K562 (cell line): ENCODE data around the gene CSF1. TPM values are rescaled to one million over a fixed set of nuclear protein-coding genes. Genes with fewer than 3 reads are reported as not detected.

Experiments
- ATAC-seq: fragments of 200-7000 bp; cut with Tn5 transposase; 3 replicates; pipeline ENCODE4 v1.9.1; 2020; ENCODE audit warnings: moderate library complexity
- BruUV-seq: library from RNA; stranded (reverse); fragments of 400-500 nt; replicated peaks from 2 replicates; lab custom pipeline; 2021; lab: Mats Ljungman, UMichigan
- CTCF ChIA-PET: fragments of 300-600 bp; formaldehyde crosslinking; extraction: SDS; loops from one replicate; lab custom pipeline; 2021; ENCODE audit warnings: low intra/inter-chr PET ratio; lab: Yijun Ruan, JAX
- POLR2A ChIA-PET: fragments of 300-600, 350-650 bp; sonication (Branson Sonifier 250); formaldehyde crosslinking; extraction: SDS; loops from one replicate; lab custom pipeline; 2021; ENCODE audit warnings: antibody characterized with exemption, inconsistent platforms; lab: Yijun Ruan, JAX
- DNase-seq, 4 experiments: peaks; one replicate each; pipeline versions ENCODE4 v3.0.0 to v3.0.0-alpha.2; 2011 to 2018; ENCODE audit warnings: low spot score in 3 of 4, mixed read lengths in 3 of 4; ENCODE audit errors: extremely low read depth in 1 of 4
- FAIRE-seq: peaks from 2 replicates; lab custom pipeline; 2011; peaks lifted over from hg19 to GRCh38; lab: Jason Lieb, UNC
- H2AFZ ChIP-seq: 2 replicates; pipeline ENCODE4 v1.6.0; 2011; ENCODE audit warnings: low read depth, low read length, control low read depth, inconsistent platforms
- H3K27ac ChIP-seq: fragments of 200-600 bp; 3 replicates; pipeline ENCODE4 v1.8.0; 2011; ENCODE audit warnings: low read depth, mild to moderate bottlenecking, control low read depth, inconsistent platforms, low read length, moderate library complexity, mixed read lengths; ENCODE audit errors: extremely low read depth
- H3K27me3 ChIP-seq, 2 experiments: fragments of 300-600 bp in 1 of 2; 2 replicates in 1 of 2; 3 replicates in 1 of 2; pipeline versions ENCODE4 v1.6.0 to v1.8.0; 2011; ENCODE audit warnings: inconsistent platforms in 2 of 2, low read length in 2 of 2, mild to moderate bottlenecking in 1 of 2, mixed read lengths in 1 of 2, moderate library complexity in 1 of 2; ENCODE audit not compliant: control insufficient read depth in 2 of 2, insufficient read depth in 2 of 2
- H3K36me3 ChIP-seq: fragments of 300-600 bp; 3 replicates; pipeline ENCODE4 v1.8.0; 2011; ENCODE audit warnings: mild to moderate bottlenecking, low read length, inconsistent platforms; ENCODE audit not compliant: control insufficient read depth, insufficient read depth
- H3K4me1 ChIP-seq, 2 experiments: fragments of 200-600 bp in 1 of 2; replicated peaks in 1 of 2; 2 replicates in 1 of 2; 3 replicates in 1 of 2; pipeline versions ENCODE4 v1.5.1 to v1.8.0; 2011; ENCODE audit warnings: inconsistent platforms in 2 of 2, low read length in 2 of 2, mild to moderate bottlenecking in 1 of 2, mixed read lengths in 1 of 2, moderate library complexity in 1 of 2; ENCODE audit not compliant: control insufficient read depth in 2 of 2, insufficient read depth in 2 of 2
- H3K4me2 ChIP-seq: 2 replicates; pipeline ENCODE4 v1.6.1; 2011; ENCODE audit warnings: low read length, control low read depth, inconsistent platforms, mixed read lengths; ENCODE audit not compliant: insufficient read depth
- H3K4me3 ChIP-seq: fragments of 200-600 bp; sonication (generic), shearing (Covaris generic); 2 replicates; pipeline ENCODE4 v1.5.1; 2016; ENCODE audit warnings: control low read depth, inconsistent platforms
- H3K79me2 ChIP-seq: fragments of 200-600 bp; 3 replicates; pipeline ENCODE4 v1.8.0; 2011; ENCODE audit warnings: low read length, inconsistent platforms; ENCODE audit not compliant: control insufficient read depth, insufficient read depth
- H3K9ac ChIP-seq, 2 experiments: 2 replicates each; pipeline versions ENCODE4 v1.6.0 to v1.6.1; 2011; ENCODE audit warnings: low read depth in 2 of 2, low read length in 2 of 2, control low read depth in 1 of 2, inconsistent platforms in 1 of 2, mild to moderate bottlenecking in 1 of 2, mixed read lengths in 1 of 2; ENCODE audit not compliant: insufficient read depth in 1 of 2
- H3K9me1 ChIP-seq: one replicate; pipeline ENCODE4 v1.6.0; 2011; ENCODE audit warnings: inconsistent platforms, mild to moderate bottlenecking, low read length, moderate library complexity; ENCODE audit not compliant: control insufficient read depth, insufficient read depth
- H3K9me3 ChIP-seq: replicated peaks from 2 replicates; pipeline ENCODE4 v1.5.1; 2011; ENCODE audit warnings: low read depth, low read length, inconsistent platforms; ENCODE audit not compliant: control insufficient read depth, insufficient read depth
- H4K20me1 ChIP-seq: replicated peaks from 2 replicates; pipeline ENCODE4 v1.6.1; 2011; ENCODE audit warnings: low read length, inconsistent platforms, mixed read lengths; ENCODE audit not compliant: control insufficient read depth, insufficient read depth
- BDP1 ChIP-seq: IDR thresholded peaks from 3 replicates; pipeline ENCODE4 v1.6.1; 2011; ENCODE audit not compliant: insufficient read length, insufficient read depth
- CEBPB ChIP-seq: fragments of 450-650 bp; IDR thresholded peaks from 2 replicates; pipeline ENCODE4 v1.6.1; 2016; ENCODE audit warnings: missing genetic modification characterization, missing compliant biosample characterization
- HSF4 ChIP-seq: fragments of 250-450 bp; sonication (Bioruptor Pico); IDR thresholded peaks from 2 replicates; pipeline ENCODE4 v2.1.2; 2022; ENCODE audit warnings: mild to moderate bottlenecking, moderate library complexity, borderline replicate concordance
- KDM1A ChIP-seq, 2 experiments: fragments of 450-650 bp; IDR thresholded peaks; 2 replicates each; pipeline ENCODE4 v1.6.1; 2016; ENCODE audit warnings: mild to moderate bottlenecking in 2 of 2
- KLF10 ChIP-seq: fragments of 250-450 bp; sonication (Bioruptor Pico); IDR thresholded peaks from 2 replicates; pipeline ENCODE4 v1.6.1; 2021; ENCODE audit warnings: matching md5 sums
- LEF1 ChIP-seq: fragments of 450-650 bp; IDR thresholded peaks from 2 replicates; pipeline ENCODE4 v1.6.1; 2016; ENCODE audit warnings: mild to moderate bottlenecking
- MAFK ChIP-seq: IDR thresholded peaks from 2 replicates; pipeline ENCODE4 v1.6.1; 2011; ENCODE audit warnings: low read length, improper control_type of control experiment
- NR2C1 ChIP-seq, 2 experiments: fragments of 450-650 bp; IDR thresholded peaks; 2 replicates each; pipeline ENCODE4 v1.6.1; 2017; ENCODE audit warnings: mild to moderate bottlenecking in 2 of 2, antibody characterized with exemption in 1 of 2, inconsistent platforms in 1 of 2, missing compliant biosample characterization in 1 of 2, missing genetic modification characterization in 1 of 2
- PTTG1 ChIP-seq: fragments of 450-650 bp; IDR thresholded peaks from 2 replicates; pipeline ENCODE4 v1.6.1; 2016; ENCODE audit warnings: low read depth, mild to moderate bottlenecking, missing genetic modification characterization, missing compliant biosample characterization
- RBM14 ChIP-seq: fragments of 200-400 bp; formaldehyde crosslinking; IDR thresholded peaks from 2 replicates; pipeline ENCODE4 v1.6.1; 2018; ENCODE audit warnings: low read depth, mild to moderate bottlenecking, low read length, moderate library complexity, borderline replicate concordance; ENCODE audit not compliant: insufficient read depth
- TSC22D4 ChIP-seq: fragments of 450-650 bp; IDR thresholded peaks from 2 replicates; pipeline ENCODE4 v1.6.1; 2016; ENCODE audit warnings: missing genetic modification characterization, missing biosample characterization, control low read depth
- XRCC4 ChIP-seq: IDR thresholded peaks from one replicate; pipeline ENCODE4 v1.6.1; 2011; ENCODE audit not compliant: insufficient read depth, insufficient read length; ENCODE audit errors: extremely low read depth
- ZFP1 ChIP-seq: fragments of 450-650 bp; formaldehyde crosslinking; IDR thresholded peaks from 2 replicates; pipeline ENCODE4 v1.4.0; 2020; ENCODE audit warnings: mild to moderate bottlenecking, mixed read lengths
- ZNF184 ChIP-seq: sonication (generic); formaldehyde crosslinking; IDR thresholded peaks from 2 replicates; pipeline ENCODE4 v1.5.0; 2020; ENCODE audit warnings: missing genetic modification reagents
- ZNF347 ChIP-seq: fragments of 450-650 bp; formaldehyde crosslinking; IDR thresholded peaks from 2 replicates; pipeline ENCODE4 v1.4.0; 2020; ENCODE audit warnings: low read depth, mild to moderate bottlenecking, moderate library complexity
- ZZZ3 ChIP-seq: fragments of 450-650 bp; IDR thresholded peaks from 2 replicates; pipeline ENCODE4 v1.6.1; 2016; ENCODE audit warnings: antibody characterized with exemption, mild to moderate bottlenecking, moderate library complexity
- WGBS: fragments of 100-300 bp; shearing (Covaris generic); methylation state at CpG from one replicate; pipeline ENCODE4 v1.1.6; 2016; ENCODE audit warnings: low coverage, mixed read lengths; ENCODE audit not compliant: insufficient coverage; ENCODE audit errors: missing lambda C conversion rate; 5-methylcytosine and 5-hydroxymethylcytosine counted together
- in situ Hi-C: fragments of 300-500 bp; cut with MboI; formaldehyde crosslinking; loops from 4 replicates; pipeline ENCODE4 v1.15.0; 2018; ENCODE audit warnings: inconsistent platforms, mixed read lengths
- intact Hi-C: fragments of 100-400 bp; cut with micrococcal nuclease; formaldehyde crosslinking; loops from 2 replicates; pipeline ENCODE4 v1.14.2; 2022
- polyA plus RNA-seq, 8 experiments: library from polyadenylated mRNA; depleted of rRNA in 4 of 8; stranded (reverse) in 5 of 8; unstranded in 3 of 8; fragments of >200 nt; fragmentation: Nextera tagmentation in 2 of 8; fragmentation: Illumina TruSeq in 1 of 8; extraction: Ambion mirVana in 2 of 8; extraction: Trizol in 1 of 8; gene quantifications; 2 replicates each; pipeline versions ENCODE4 v1.2.1 to v1.2.3, GENCODE V29; 2011 to 2014; ENCODE audit warnings: inconsistent platforms in 1 of 8, missing spikeins in 1 of 8
- total RNA-seq, 7 experiments: library from RNA; depleted of rRNA in 6 of 7; stranded (reverse); fragments of >200 nt in 6 of 7; fragmentation: Illumina TruSeq in 2 of 7; extraction: Trizol in 2 of 7; gene quantifications; 2 replicates each; pipeline versions ENCODE4 v1.2.1 to v1.2.3, GENCODE V29; 2011 to 2021; ENCODE audit warnings: low replicate concordance in 1 of 7
- TF ChIP-seq, protein P1 (sequence below): fragments of 200-800 bp; sonication (Bioruptor generic); IDR thresholded peaks from 2 replicates; pipeline ENCODE4 v1.6.1; 2017; ENCODE audit warnings: missing genetic modification characterization, missing compliant biosample characterization
- TF ChIP-seq, protein P2 (sequence below): fragments of 250-450 bp; sonication (Bioruptor Pico); IDR thresholded peaks from 2 replicates; pipeline ENCODE4 v1.5.0; 2021; ENCODE audit warnings: mild to moderate bottlenecking, borderline replicate concordance

Gene CSF1
- total and polyA plus RNA-seq, 9 of the 15 experiments (the other 6 are each of a cell fraction or from before 2014, with no cell fraction given): 0.18 to 11.8 (median 2.8) TPM

DNA sequence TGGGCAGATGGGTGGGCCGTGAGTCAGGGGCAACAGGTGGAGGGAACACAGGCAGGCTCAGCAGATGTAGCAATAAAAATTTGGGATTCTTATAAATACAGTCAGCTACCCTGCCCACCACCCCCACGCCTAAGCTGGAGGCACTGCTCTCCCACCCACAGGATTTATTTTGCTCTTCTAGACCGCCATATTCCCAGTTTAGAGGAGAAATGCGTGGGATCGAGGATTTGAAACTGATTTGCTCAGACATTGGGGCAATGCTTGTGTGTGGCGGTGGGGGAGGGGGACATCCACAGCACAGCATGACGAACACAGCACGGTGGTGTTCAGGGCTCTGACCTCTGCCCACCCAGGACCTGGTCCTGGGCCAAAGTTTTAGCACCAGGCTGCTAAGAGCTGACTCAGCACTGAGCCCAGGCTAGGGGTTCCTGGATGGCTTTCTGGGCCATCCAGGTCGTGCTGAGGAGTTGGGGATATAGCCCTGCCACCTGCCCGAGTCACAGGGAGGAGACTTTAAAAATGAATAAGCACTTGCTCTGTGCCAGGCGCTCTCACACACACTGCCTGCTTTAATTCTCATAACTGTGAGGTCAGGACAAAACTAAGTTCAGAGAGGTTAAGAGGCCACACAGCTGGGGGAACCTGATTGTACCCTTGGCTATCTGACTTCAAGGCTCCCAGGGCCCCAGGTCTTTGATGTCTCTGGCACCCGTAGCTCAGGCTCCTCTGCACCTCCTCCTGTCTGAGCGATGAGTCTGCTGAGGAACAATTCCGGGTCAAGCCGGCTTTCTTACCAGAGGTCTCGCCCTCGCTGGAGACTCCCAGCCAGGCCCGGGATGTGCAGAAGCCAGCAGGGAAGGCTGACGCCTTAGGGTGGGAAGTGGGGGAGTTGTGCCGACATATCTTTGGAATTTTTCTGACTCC lies 29.4 kb upstream of the CSF1 start:
- H3K9ac ChIP-seq: peak overlapping the region; percentile 21 to 71; a peak in 2 of 4 replicates
- H3K79me2 ChIP-seq: no peaks in the 10 kb centered on the region
- WGBS: 39% methylated on average over 20 of the region's 20 CpGs
- POLR2A ChIA-PET: interaction anchor here (0.7 to 1.6 kb wide), 8 partner anchors 10 to 457 kb away, joined by 3 to 5 read pairs (median 4); no protein-coding TSS in a partner anchor
- no peak overlapping the region; the same call in 1 of the 2 replicates for H3K4me2 ChIP-seq
- DNase-seq (peak; percentile 72 to 87 (median 76)), ATAC-seq (peak; percentile 54), FAIRE-seq (peak; percentile 79)
- no peaks in the 10 kb centered on the region for H3K9me3 ChIP-seq
- H3K4me3 ChIP-seq: no peak overlapping the region
- intact Hi-C loops: no loop called here
- H3K4me1 ChIP-seq: peaks cover 29 to 37% of the 10 kb centered on the region in 2 experiments
- no TSS peak for BruUV-seq
- peak overlapping the region; percentile 63 for H2AFZ ChIP-seq
- H3K9me1 ChIP-seq: no peaks in the 10 kb centered on the region
- H4K20me1 ChIP-seq: no peaks in the 10 kb centered on the region
- in situ Hi-C loops: no loop called here
- CTCF ChIA-PET: no interaction called here
- H3K27me3 ChIP-seq: no peaks in the 10 kb centered on the region
- no peak overlapping the region for H3K27ac ChIP-seq
- no peaks in the 10 kb centered on the region for H3K36me3 ChIP-seq
- TF ChIP-seq, protein P1, sequence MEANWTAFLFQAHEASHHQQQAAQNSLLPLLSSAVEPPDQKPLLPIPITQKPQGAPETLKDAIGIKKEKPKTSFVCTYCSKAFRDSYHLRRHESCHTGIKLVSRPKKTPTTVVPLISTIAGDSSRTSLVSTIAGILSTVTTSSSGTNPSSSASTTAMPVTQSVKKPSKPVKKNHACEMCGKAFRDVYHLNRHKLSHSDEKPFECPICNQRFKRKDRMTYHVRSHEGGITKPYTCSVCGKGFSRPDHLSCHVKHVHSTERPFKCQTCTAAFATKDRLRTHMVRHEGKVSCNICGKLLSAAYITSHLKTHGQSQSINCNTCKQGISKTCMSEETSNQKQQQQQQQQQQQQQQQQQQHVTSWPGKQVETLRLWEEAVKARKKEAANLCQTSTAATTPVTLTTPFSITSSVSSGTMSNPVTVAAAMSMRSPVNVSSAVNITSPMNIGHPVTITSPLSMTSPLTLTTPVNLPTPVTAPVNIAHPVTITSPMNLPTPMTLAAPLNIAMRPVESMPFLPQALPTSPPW (CRISPR knock-in tag): no peak
- TF ChIP-seq RBM14 (no peak), BDP1 (no peak), MAFK (peak; percentile 77), ZNF184 (CRISPR knock-in tag) (no peak), KDM1A (IDR thresholded peaks at IDR 0.05) (peak; percentile 64 to 76; a peak in 2 of 4 replicates), NR2C1 (IDR thresholded peaks at IDR 0.05) (peak; percentile 80), NR2C1 (tag; IDR thresholded peaks at IDR 0.05) (peak; percentile 79), ZZZ3 (no peak), ZFP1 (no peak), PTTG1 (tag) (no peak), LEF1 (peak; percentile 62; the same call in 1 of the 2 replicates), ZNF347 (CRISPR knock-in tag) (no peak), HSF4 (CRISPR knock-in tag) (no peak), CEBPB (tag) (no peak), XRCC4 (no peak), KLF10 (CRISPR knock-in tag) (no peak), TSC22D4 (tag) (no peak)
- TF ChIP-seq, protein P2, sequence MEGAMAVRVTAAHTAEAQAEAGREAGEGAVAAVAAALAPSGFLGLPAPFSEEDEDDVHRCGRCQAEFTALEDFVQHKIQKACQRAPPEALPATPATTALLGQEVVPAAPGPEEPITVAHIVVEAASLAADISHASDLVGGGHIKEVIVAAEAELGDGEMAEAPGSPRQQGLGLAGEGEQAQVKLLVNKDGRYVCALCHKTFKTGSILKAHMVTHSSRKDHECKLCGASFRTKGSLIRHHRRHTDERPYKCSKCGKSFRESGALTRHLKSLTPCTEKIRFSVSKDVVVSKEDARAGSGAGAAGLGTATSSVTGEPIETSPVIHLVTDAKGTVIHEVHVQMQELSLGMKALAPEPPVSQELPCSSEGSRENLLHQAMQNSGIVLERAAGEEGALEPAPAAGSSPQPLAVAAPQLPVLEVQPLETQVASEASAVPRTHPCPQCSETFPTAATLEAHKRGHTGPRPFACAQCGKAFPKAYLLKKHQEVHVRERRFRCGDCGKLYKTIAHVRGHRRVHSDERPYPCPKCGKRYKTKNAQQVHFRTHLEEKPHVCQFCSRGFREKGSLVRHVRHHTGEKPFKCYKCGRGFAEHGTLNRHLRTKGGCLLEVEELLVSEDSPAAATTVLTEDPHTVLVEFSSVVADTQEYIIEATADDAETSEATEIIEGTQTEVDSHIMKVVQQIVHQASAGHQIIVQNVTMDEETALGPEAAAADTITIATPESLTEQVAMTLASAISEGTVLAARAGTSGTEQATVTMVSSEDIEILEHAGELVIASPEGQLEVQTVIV (CRISPR knock-in tag): no peak
